ENCODE results near the gene PXMP4. TPM values are rescaled to one million over a fixed set of nuclear protein-coding genes. Genes with fewer than 3 reads are reported as not detected.
A peak's percentile ranks its signal among the peaks of the same experiment; 100 is the strongest.

PXMP4 gene
- total RNA-seq, 1 donor, result 7.6 TPM

GRCh38 chr20:33677991-33678702 is 42.0 kb downstream of the PXMP4 start:
- no peak overlapping the region for H3K4me3 ChIP-seq (ENCODE audit: low read depth, low read length)
- TF ChIP-seq CTCF (IDR thresholded peaks at IDR 0.05; ENCODE audit: insufficient read depth, low read length), result no peak
- DNase-seq (ENCODE audit: low read depth), result no peak

- no peak for DNase-seq (ENCODE audit: low read depth)
- no peak overlapping the region for H3K4me3 ChIP-seq (ENCODE audit: low read depth, low read length)
- TF ChIP-seq CTCF (IDR thresholded peaks at IDR 0.05; ENCODE audit: insufficient read depth, low read length), result no peak
Measured at GRCh38 chr20:33676652-33677645, 43.2 kb downstream of the PXMP4 start.

- DNase-seq (ENCODE audit: low read depth), result no peak
- no peak overlapping the region for H3K4me3 ChIP-seq (ENCODE audit: low read depth, low read length)
- TF ChIP-seq CTCF (IDR thresholded peaks at IDR 0.05; ENCODE audit: insufficient read depth, low read length), result no peak
Measured at GRCh38 chr20:33676121-33676520, 44.0 kb downstream of the PXMP4 start.

- no peak for TF ChIP-seq CTCF (IDR thresholded peaks at IDR 0.05; ENCODE audit: insufficient read depth, low read length)
- H3K4me3 ChIP-seq (ENCODE audit: low read depth, low read length), result peak overlapping the region; percentile 68
- DNase-seq (ENCODE audit: low read depth), result peak; percentile 28
Measured at GRCh38 chr20:33675136-33675959, 44.8 kb downstream of the PXMP4 start.

GRCh38 chr20:33674294-33675135 is 45.6 kb downstream of the PXMP4 start, which contains the start of gene NECAB3:
NECAB3 (minus strand) TSS chr20:33674428; CDS start chr20:33674352, 76 bp downstream.
- no peak for TF ChIP-seq CTCF (IDR thresholded peaks at IDR 0.05; ENCODE audit: insufficient read depth, low read length)
- H3K4me3 ChIP-seq (ENCODE audit: low read depth, low read length), result peak within 1 kb of the TSS; percentile 79
- peak; percentile 56 for DNase-seq (ENCODE audit: low read depth)
